ENCODE results near the gene RNF2. TPM values are rescaled to one million over a fixed set of nuclear protein-coding genes. Genes with fewer than 3 reads are reported as not detected.

RNF2 gene
- total and polyA plus RNA-seq, 10 donors: 5.2 to 29.7 (median 20.1) TPM

- TF ChIP-seq POLR2A (IDR thresholded peaks at IDR 0.05): no peak
- TF ChIP-seq POLR2AphosphoS5 (IDR thresholded peaks at IDR 0.05): no peak
- no peak for TF ChIP-seq CTCF (IDR thresholded peaks at IDR 0.05 in 8 of 11, conservative IDR thresholded peaks at IDR 0.05 in 3 of 11)
- DNase-seq: no peak
- H3K4me1 ChIP-seq: peaks cover 10 to 36% (median 23%) of the 10 kb centered on the region in 6 donors
- peak overlapping the region in 2 of 8 donors; percentile 77 to 84 for H3K4me3 ChIP-seq
- intact Hi-C loops (cut with DNase I; ENCODE audit: low total_unique reads): no loop called here
- H3K36me3 ChIP-seq: no peaks in the 10 kb centered on the region
- H3K27ac ChIP-seq: peak overlapping the region in 7 of 8 donors; percentile 81 to 93 (median 90)
- no peaks in the 10 kb centered on the region for H3K27me3 ChIP-seq (replicated peaks in 1 of 7)
- WGBS, 5 donors: 86 to 92% (median 90%) methylated on average over 8 of the region's 8 CpGs
- no peaks in the 10 kb centered on the region for H3K9me3 ChIP-seq
These were observed 971 bp upstream of the RNF2 start for GRCh38 chr1:185044387-185044786.

DNA sequence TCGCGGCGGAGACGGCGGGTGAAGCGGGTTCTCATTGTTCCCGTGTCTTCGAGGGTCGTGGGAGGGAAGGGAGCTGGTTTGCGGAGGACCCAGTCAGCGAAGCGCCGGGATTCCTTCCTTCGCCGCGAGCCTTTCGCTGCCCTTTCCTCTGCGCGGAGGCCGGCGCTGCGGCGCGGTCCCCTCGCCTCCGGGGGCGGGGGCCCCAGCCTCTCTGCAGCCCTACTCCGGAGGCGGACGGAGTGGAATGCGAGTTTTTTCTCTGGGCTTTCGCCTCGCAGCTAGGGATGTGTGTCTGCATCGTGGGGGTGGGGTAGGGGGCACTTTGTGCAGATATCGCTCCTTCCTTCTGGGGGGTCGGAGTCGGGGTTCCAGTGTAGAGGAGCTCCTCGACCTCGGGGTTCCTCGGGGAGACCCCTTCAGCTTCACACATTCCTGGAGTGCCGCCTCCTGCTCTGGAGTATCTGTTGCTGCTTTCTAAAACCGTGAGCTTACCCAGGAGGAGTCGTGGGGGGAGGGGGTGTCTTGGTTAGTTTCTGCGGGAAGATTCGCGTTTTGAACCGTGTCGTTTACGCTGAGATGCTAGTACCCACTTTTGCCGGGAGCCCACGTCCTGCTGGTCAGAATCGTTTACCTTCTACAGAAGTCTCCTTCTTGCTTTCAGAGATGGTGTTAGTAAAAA is 595 bp downstream of the RNF2 start:
- peak overlapping the region; percentile 65 to 93 (median 90) for H3K27ac ChIP-seq
- 0 to 1% (median 0%) methylated on average over 21 to 52 of the region's 52 CpGs for WGBS, 5 donors
- no peak for DNase-seq
- H3K4me1 ChIP-seq: peaks cover 10 to 45% (median 31%) of the 10 kb centered on the region in 6 donors
- intact Hi-C loops (cut with DNase I; ENCODE audit: low total_unique reads): no loop called here
- H3K9me3 ChIP-seq: no peaks in the 10 kb centered on the region
- no peaks in the 10 kb centered on the region for H3K36me3 ChIP-seq
- TF ChIP-seq CTCF (IDR thresholded peaks at IDR 0.05 in 8 of 11, conservative IDR thresholded peaks at IDR 0.05 in 3 of 11): no peak
- no peak for TF ChIP-seq POLR2AphosphoS5 (IDR thresholded peaks at IDR 0.05)
- TF ChIP-seq POLR2A (IDR thresholded peaks at IDR 0.05): no peak
- peak overlapping the region; percentile 70 to 84 (median 77) for H3K4me3 ChIP-seq
- no peaks in the 10 kb centered on the region for H3K27me3 ChIP-seq (replicated peaks in 1 of 7)

GRCh38 chr1:185046668-185047067 is 1.3 kb downstream of the RNF2 start:
- no peaks in the 10 kb centered on the region for H3K9me3 ChIP-seq
- H3K27ac ChIP-seq: no peak overlapping the region
- H3K27me3 ChIP-seq (replicated peaks in 1 of 7): no peaks in the 10 kb centered on the region
- no peaks in the 10 kb centered on the region for H3K36me3 ChIP-seq
- 1 to 3% (median 3%) methylated on average over 5 of the region's 5 CpGs for WGBS, 5 donors
- no peak for DNase-seq
- intact Hi-C loops (cut with DNase I; ENCODE audit: low total_unique reads): no loop called here
- H3K4me1 ChIP-seq: peaks cover 10 to 51% (median 37%) of the 10 kb centered on the region in 6 donors
- TF ChIP-seq POLR2A (IDR thresholded peaks at IDR 0.05) (no peak), CTCF (IDR thresholded peaks at IDR 0.05 in 8 of 11, conservative IDR thresholded peaks at IDR 0.05 in 3 of 11) (no peak), POLR2AphosphoS5 (IDR thresholded peaks at IDR 0.05) (no peak)
- peak overlapping the region; percentile 70 to 84 (median 77) for H3K4me3 ChIP-seq

- no peak overlapping the region for H3K27ac ChIP-seq
- DNase-seq: no peak
- no peak for TF ChIP-seq POLR2A (IDR thresholded peaks at IDR 0.05)
- no peak for TF ChIP-seq CTCF (IDR thresholded peaks at IDR 0.05 in 8 of 11, conservative IDR thresholded peaks at IDR 0.05 in 3 of 11)
- intact Hi-C loops (cut with DNase I; ENCODE audit: low total_unique reads): no loop called here
- H3K9me3 ChIP-seq: no peaks in the 10 kb centered on the region
- peaks cover 10 to 59% (median 36%) of the 10 kb centered on the region in 6 donors for H3K4me1 ChIP-seq
- WGBS, 5 donors: 80 to 91% (median 85%) methylated on average over 3 of the region's 3 CpGs
- no peaks in the 10 kb centered on the region for H3K27me3 ChIP-seq (replicated peaks in 1 of 7)
- no peak overlapping the region for H3K4me3 ChIP-seq
- peaks cover 0 to 7% (median 2%) of the 10 kb centered on the region in 6 donors for H3K36me3 ChIP-seq
These were observed 4.3 kb downstream of the RNF2 start for GRCh38 chr1:185049670-185050069.
